GM18520 (cell line): ENCODE data around the gene RSRC1.

ENCODE experiments used
- ATAC-seq: cut with Tn5 transposase; IDR thresholded peaks from one replicate; pipeline ENCODE4 v1.9.1; 2021; ENCODE audit not compliant: unreplicated experiment

Gene RSRC1

GRCh38 chr3:158127250-158128219, 17.6 kb downstream of the RSRC1 start:
- ATAC-seq: no peak

GRCh38 chr3:158128755-158129154, 18.9 kb downstream of the RSRC1 start:
- ATAC-seq: no peak

GRCh38 chr3:158134363-158134762, 24.5 kb downstream of the RSRC1 start:
- no peak for ATAC-seq

GRCh38 chr3:158140396-158140795, 30.5 kb downstream of the RSRC1 start:
- ATAC-seq: no peak

- ATAC-seq: no peak
Observed at GRCh38 chr3:158148218-158148617, 38.3 kb downstream of the RSRC1 start.

- no peak for ATAC-seq
Observed at GRCh38 chr3:158152186-158152585, 42.3 kb downstream of the RSRC1 start.

- ATAC-seq: no peak
Observed at GRCh38 chr3:158158969-158159368, 49.1 kb downstream of the RSRC1 start.

- ATAC-seq: no peak
Observed at GRCh38 chr3:158159714-158160113, 49.8 kb downstream of the RSRC1 start.

- ATAC-seq: no peak
Observed at GRCh38 chr3:158160958-158161357, 51.1 kb downstream of the RSRC1 start.

GRCh38 chr3:158165141-158165655, 55.3 kb downstream of the RSRC1 start:
- ATAC-seq: no peak

- no peak for ATAC-seq
Observed at GRCh38 chr3:158165730-158166129, 55.8 kb downstream of the RSRC1 start.

- no peak for ATAC-seq
Observed at GRCh38 chr3:158166223-158166622, 56.3 kb downstream of the RSRC1 start.

- no peak for ATAC-seq
Observed at GRCh38 chr3:158167737-158168557, 58.1 kb downstream of the RSRC1 start.

GRCh38 chr3:158169091-158169491, 59.2 kb downstream of the RSRC1 start:
- no peak for ATAC-seq

GRCh38 chr3:158181096-158181495, 71.2 kb downstream of the RSRC1 start:
- ATAC-seq: no peak

GRCh38 chr3:158185711-158186110, 75.8 kb downstream of the RSRC1 start:
- ATAC-seq: no peak

GRCh38 chr3:158200955-158201354, 91.1 kb downstream of the RSRC1 start:
- no peak for ATAC-seq

- ATAC-seq: no peak
Observed at GRCh38 chr3:158205324-158205723, 95.4 kb downstream of the RSRC1 start.

GRCh38 chr3:158205994-158206393, 96.1 kb downstream of the RSRC1 start:
- peak; percentile 91 for ATAC-seq

- ATAC-seq: no peak
Observed at GRCh38 chr3:158210067-158210466, 100.2 kb downstream of the RSRC1 start.

- ATAC-seq: no peak
Observed at GRCh38 chr3:158213461-158213860, 103.6 kb downstream of the RSRC1 start.

GRCh38 chr3:158217992-158218391, 108.1 kb downstream of the RSRC1 start:
- no peak for ATAC-seq
